ENCODE results near the gene MED13L.
A peak's percentile ranks its signal among the peaks of the same experiment; 100 is the strongest.
"Not testable (repeated sequence)": the region's sequence is repeated elsewhere in the genome, so short reads cannot be mapped to it uniquely, and the experiment has no call there.

The MED13L gene

GRCh38 chr12:116040402-116040801 lies 237.1 kb downstream of the MED13L start:
- peaks cover 29% of the 10 kb centered on the region for H3K4me1 ChIP-seq (ENCODE audit: control insufficient read depth, insufficient read depth, low read length)
- DNase-seq (ENCODE audit: low read depth), result no peak
- H3K4me3 ChIP-seq (ENCODE audit: low read length), result no peak overlapping the region
- no peak overlapping the region for H3K9ac ChIP-seq (ENCODE audit: low read length)
- H3K9me3 ChIP-seq (ENCODE audit: control insufficient read depth, low read length), result no peaks in the 10 kb centered on the region
- no peaks in the 10 kb centered on the region for H3K36me3 ChIP-seq (ENCODE audit: control insufficient read depth, insufficient read depth, low read length, severe bottlenecking)
- no peaks in the 10 kb centered on the region for H3K27me3 ChIP-seq (replicated peaks; ENCODE audit: control insufficient read depth, insufficient read depth, low read length)

GRCh38 chr12:116039081-116039480 lies 238.4 kb downstream of the MED13L start:
- peaks cover 29% of the 10 kb centered on the region for H3K4me1 ChIP-seq (ENCODE audit: control insufficient read depth, insufficient read depth, low read length)
- H3K9me3 ChIP-seq (ENCODE audit: control insufficient read depth, low read length), result no peaks in the 10 kb centered on the region
- H3K9ac ChIP-seq (ENCODE audit: low read length), result no peak overlapping the region
- no peaks in the 10 kb centered on the region for H3K36me3 ChIP-seq (ENCODE audit: control insufficient read depth, insufficient read depth, low read length, severe bottlenecking)
- no peak for DNase-seq (ENCODE audit: low read depth)
- H3K4me3 ChIP-seq (ENCODE audit: low read length), result no peak overlapping the region
- H3K27me3 ChIP-seq (replicated peaks; ENCODE audit: control insufficient read depth, insufficient read depth, low read length), result no peaks in the 10 kb centered on the region

GRCh38 chr12:116037941-116038837 lies 239.3 kb downstream of the MED13L start:
- Histone ChIP-seq H3K4me1 (ENCODE audit: control insufficient read depth, insufficient read depth, low read length) (peaks cover 29% of the 10 kb centered on the region), H3K27me3 (replicated peaks; ENCODE audit: control insufficient read depth, insufficient read depth, low read length) (no peaks in the 10 kb centered on the region), H3K9me3 (ENCODE audit: control insufficient read depth, low read length) (no peaks in the 10 kb centered on the region), H3K9ac (ENCODE audit: low read length) (no peak overlapping the region), H3K36me3 (ENCODE audit: control insufficient read depth, insufficient read depth, low read length, severe bottlenecking) (peaks cover 4% of the 10 kb centered on the region), H3K4me3 (ENCODE audit: low read length) (no peak overlapping the region)
- peak; percentile 34 for DNase-seq (ENCODE audit: low read depth)

- H3K4me1 ChIP-seq (ENCODE audit: control insufficient read depth, insufficient read depth, low read length), result peaks cover 15% of the 10 kb centered on the region
- H3K9me3 ChIP-seq (ENCODE audit: control insufficient read depth, low read length), result no peaks in the 10 kb centered on the region
- H3K27me3 ChIP-seq (replicated peaks; ENCODE audit: control insufficient read depth, insufficient read depth, low read length), result no peaks in the 10 kb centered on the region
- peaks cover 4% of the 10 kb centered on the region for H3K36me3 ChIP-seq (ENCODE audit: control insufficient read depth, insufficient read depth, low read length, severe bottlenecking)
- H3K4me3 ChIP-seq (ENCODE audit: low read length), result no peak overlapping the region
- H3K9ac ChIP-seq (ENCODE audit: low read length), result no peak overlapping the region
- DNase-seq (ENCODE audit: low read depth), result no peak
These were observed 243.7 kb downstream of the MED13L start for GRCh38 chr12:116033765-116034164.

GRCh38 chr12:116031624-116032023 lies 245.9 kb downstream of the MED13L start:
- not testable (repeated sequence) for H3K9me3 ChIP-seq (ENCODE audit: control insufficient read depth, low read length); H3K36me3 ChIP-seq (ENCODE audit: control insufficient read depth, insufficient read depth, low read length, severe bottlenecking); H3K9ac ChIP-seq (ENCODE audit: low read length); H3K27me3 ChIP-seq (replicated peaks; ENCODE audit: control insufficient read depth, insufficient read depth, low read length); H3K4me3 ChIP-seq (ENCODE audit: low read length); H3K4me1 ChIP-seq (ENCODE audit: control insufficient read depth, insufficient read depth, low read length); DNase-seq (ENCODE audit: low read depth)

GRCh38 chr12:116028619-116029018 lies 248.9 kb downstream of the MED13L start:
- H3K9me3 ChIP-seq (ENCODE audit: control insufficient read depth, low read length), result no peaks in the 10 kb centered on the region
- no peak for DNase-seq (ENCODE audit: low read depth)

GRCh38 chr12:116027551-116027821 lies 250.0 kb downstream of the MED13L start:
- Histone ChIP-seq H3K9me3 (ENCODE audit: control insufficient read depth, low read length) (no peaks in the 10 kb centered on the region), H3K4me3 (ENCODE audit: low read length) (no peak overlapping the region), H3K4me1 (ENCODE audit: control insufficient read depth, insufficient read depth, low read length) (no peaks in the 10 kb centered on the region), H3K27me3 (replicated peaks; ENCODE audit: control insufficient read depth, insufficient read depth, low read length) (no peaks in the 10 kb centered on the region), H3K9ac (ENCODE audit: low read length) (no peak overlapping the region), H3K36me3 (ENCODE audit: control insufficient read depth, insufficient read depth, low read length, severe bottlenecking) (no peaks in the 10 kb centered on the region)
- DNase-seq (ENCODE audit: low read depth), result no peak

More at GRCh38 chr12:116028619-116029018, 248.9 kb downstream of the MED13L start:
- no peaks in the 10 kb centered on the region for H3K36me3 ChIP-seq (ENCODE audit: control insufficient read depth, insufficient read depth, low read length, severe bottlenecking)
- H3K9ac ChIP-seq (ENCODE audit: low read length), result no peak overlapping the region
- no peak overlapping the region for H3K4me3 ChIP-seq (ENCODE audit: low read length)
- H3K4me1 ChIP-seq (ENCODE audit: control insufficient read depth, insufficient read depth, low read length), result no peaks in the 10 kb centered on the region
- H3K27me3 ChIP-seq (replicated peaks; ENCODE audit: control insufficient read depth, insufficient read depth, low read length), result no peaks in the 10 kb centered on the region

DNA sequence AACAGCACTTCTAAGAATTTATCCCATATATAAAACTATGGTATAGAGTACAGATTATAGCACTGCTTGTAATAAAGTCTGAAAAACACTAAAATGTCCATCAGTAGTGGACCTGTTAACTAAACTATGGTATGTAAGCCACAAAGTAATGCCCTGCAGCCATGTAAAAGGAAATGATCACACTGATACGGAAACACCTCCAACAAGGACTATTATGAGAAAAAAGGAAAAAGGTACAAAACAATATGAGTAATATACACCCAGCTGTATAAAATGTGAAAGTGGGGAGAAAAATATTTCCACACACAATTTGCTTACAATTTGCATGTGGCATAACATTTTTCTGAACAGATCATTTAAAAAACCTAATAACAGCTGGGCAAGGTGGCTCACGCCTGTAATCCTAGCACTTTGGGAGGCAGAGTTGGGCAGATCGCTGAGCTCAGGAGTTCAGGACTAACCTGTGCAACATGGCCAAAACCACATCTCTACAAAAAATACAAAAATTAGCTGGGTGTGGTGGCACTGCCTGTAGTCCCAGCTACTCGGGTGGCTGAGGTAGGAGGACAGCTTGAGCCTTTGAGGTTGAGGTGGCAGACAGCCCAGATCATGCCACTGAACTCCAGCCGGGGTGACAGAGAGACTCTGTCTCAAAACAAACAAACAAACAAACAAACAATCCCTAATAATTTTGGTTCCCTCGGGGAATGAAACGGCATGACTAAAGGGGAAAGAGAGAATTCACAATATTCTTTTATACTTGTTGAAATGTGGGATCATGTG lies 250.5 kb downstream of the MED13L start:
- no peak for DNase-seq (ENCODE audit: low read depth)
- no peaks in the 10 kb centered on the region for H3K9me3 ChIP-seq (ENCODE audit: control insufficient read depth, low read length)
- H3K4me1 ChIP-seq (ENCODE audit: control insufficient read depth, insufficient read depth, low read length), result no peaks in the 10 kb centered on the region
- no peak overlapping the region for H3K9ac ChIP-seq (ENCODE audit: low read length)
- H3K4me3 ChIP-seq (ENCODE audit: low read length), result no peak overlapping the region
- no peaks in the 10 kb centered on the region for H3K36me3 ChIP-seq (ENCODE audit: control insufficient read depth, insufficient read depth, low read length, severe bottlenecking)
- H3K27me3 ChIP-seq (replicated peaks; ENCODE audit: control insufficient read depth, insufficient read depth, low read length), result no peaks in the 10 kb centered on the region

DNA sequence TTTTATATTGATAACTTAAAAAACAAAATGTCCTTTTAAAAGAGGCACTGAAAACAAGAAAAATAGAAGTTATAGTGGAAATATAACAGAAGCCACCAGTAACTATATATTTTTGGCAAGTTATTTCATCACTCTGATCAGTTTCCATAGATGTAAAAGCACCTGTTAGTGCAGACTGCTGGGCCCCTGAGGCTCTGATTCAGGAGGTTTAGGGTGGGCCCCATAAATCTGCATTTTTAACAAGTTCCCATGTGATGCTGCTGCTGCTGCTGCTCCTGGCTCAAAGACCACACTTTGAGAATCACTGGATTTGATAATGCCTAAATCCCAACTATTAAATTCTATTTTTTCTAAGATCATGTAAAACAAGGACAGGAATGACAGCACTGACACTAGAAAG lies 251.1 kb downstream of the MED13L start:
- DNase-seq (ENCODE audit: low read depth), result no peak
- Histone ChIP-seq H3K9ac (ENCODE audit: low read length) (no peak overlapping the region), H3K9me3 (ENCODE audit: control insufficient read depth, low read length) (no peaks in the 10 kb centered on the region), H3K4me1 (ENCODE audit: control insufficient read depth, insufficient read depth, low read length) (no peaks in the 10 kb centered on the region), H3K27me3 (replicated peaks; ENCODE audit: control insufficient read depth, insufficient read depth, low read length) (no peaks in the 10 kb centered on the region), H3K36me3 (ENCODE audit: control insufficient read depth, insufficient read depth, low read length, severe bottlenecking) (no peaks in the 10 kb centered on the region), H3K4me3 (ENCODE audit: low read length) (no peak overlapping the region)

DNA sequence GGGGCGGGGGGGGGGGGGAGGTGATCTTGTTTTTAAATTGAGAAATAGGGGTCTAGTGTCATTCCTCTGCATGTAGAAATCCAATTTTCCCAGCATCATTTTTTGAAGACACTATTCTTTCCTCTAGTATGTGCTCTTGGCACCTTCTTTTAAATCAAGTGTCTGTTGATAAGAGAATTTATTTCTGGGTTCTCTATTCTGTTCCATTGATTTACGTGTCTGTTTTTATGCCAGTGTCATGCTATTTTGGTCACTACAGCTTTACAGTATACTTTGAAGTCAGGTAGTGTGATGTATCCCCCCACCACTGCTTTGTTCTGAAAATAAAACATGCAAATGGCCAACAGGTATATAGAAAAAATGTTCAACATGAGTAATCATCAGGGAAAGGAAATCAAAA lies 252.7 kb downstream of the MED13L start:
- Histone ChIP-seq H3K36me3 (ENCODE audit: control insufficient read depth, insufficient read depth, low read length, severe bottlenecking) (peaks cover 3% of the 10 kb centered on the region), H3K4me1 (ENCODE audit: control insufficient read depth, insufficient read depth, low read length) (no peaks in the 10 kb centered on the region), H3K9me3 (ENCODE audit: control insufficient read depth, low read length) (no peaks in the 10 kb centered on the region), H3K9ac (ENCODE audit: low read length) (no peak overlapping the region), H3K27me3 (replicated peaks; ENCODE audit: control insufficient read depth, insufficient read depth, low read length) (no peaks in the 10 kb centered on the region), H3K4me3 (ENCODE audit: low read length) (no peak overlapping the region)
- no peak for DNase-seq (ENCODE audit: low read depth)

GRCh38 chr12:116019415-116019814 lies 258.1 kb downstream of the MED13L start:
- Histone ChIP-seq H3K36me3 (ENCODE audit: control insufficient read depth, insufficient read depth, low read length, severe bottlenecking) (peaks cover 46% of the 10 kb centered on the region), H3K27me3 (replicated peaks; ENCODE audit: control insufficient read depth, insufficient read depth, low read length) (no peaks in the 10 kb centered on the region), H3K4me3 (ENCODE audit: low read length) (no peak overlapping the region), H3K9ac (ENCODE audit: low read length) (no peak overlapping the region), H3K9me3 (ENCODE audit: control insufficient read depth, low read length) (no peaks in the 10 kb centered on the region), H3K4me1 (ENCODE audit: control insufficient read depth, insufficient read depth, low read length) (peaks cover 5% of the 10 kb centered on the region)
- DNase-seq (ENCODE audit: low read depth), result no peak

Measured in adipocyte (in vitro differentiated cells).